ENCODE results near the gene ELF1.

DNA sequence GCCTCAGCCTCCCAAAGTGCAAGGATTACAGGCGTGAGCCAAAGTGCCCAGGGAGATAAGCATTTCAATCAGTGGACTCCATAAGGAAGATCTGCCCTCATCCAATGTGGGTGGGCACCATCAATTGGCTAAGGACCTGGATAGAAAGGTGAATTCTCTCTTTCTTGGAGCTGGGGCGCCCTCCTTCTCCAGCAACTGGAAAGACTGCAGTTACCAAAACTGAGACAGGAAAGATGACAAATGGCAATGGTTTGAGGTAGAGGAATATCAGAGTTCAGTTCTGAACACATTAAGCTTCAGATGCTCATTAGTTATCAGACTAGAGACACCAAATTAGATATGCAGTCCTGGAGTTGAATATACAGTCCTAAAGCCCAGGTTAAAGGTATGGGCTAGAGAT lies 10.5 kb upstream of the ELF1 start:
- TF ChIP-seq POLR2AphosphoS5 (IDR thresholded peaks at IDR 0.05; ENCODE audit: low read depth, low read length) (no peak), TAF1 (IDR thresholded peaks at IDR 0.05; ENCODE audit: low read depth, low read length) (no peak)
